ENCODE measurements around the gene ZNG1E.
"Not testable (repeated sequence)": the region's sequence is repeated elsewhere in the genome, so short reads cannot be mapped to it uniquely, and the experiment has no call there.

Gene ZNG1E

GRCh38 chr9:65675589-65676021, at the start of gene ZNG1E:
ZNG1E (plus strand) TSS chr9:65675928; CDS start chr9:65675977, 49 bp downstream.
- DNase-seq (ENCODE audit: low spot score) = peak; percentile 39

GRCh38 chr9:65673579-65673978, 2.1 kb upstream of the ZNG1E start:
- not testable (repeated sequence) for DNase-seq (ENCODE audit: low spot score)

GRCh38 chr9:65675018-65675417, 710 bp upstream of the ZNG1E start:
- DNase-seq (ENCODE audit: low spot score) = peak; percentile 1

GRCh38 chr9:65676389-65676788, 661 bp downstream of the ZNG1E start:
- DNase-seq (ENCODE audit: low spot score) = not testable (repeated sequence)

- DNase-seq (ENCODE audit: low spot score) = not testable (repeated sequence)
Observed at GRCh38 chr9:65678533-65678932, 2.8 kb downstream of the ZNG1E start.

- DNase-seq (ENCODE audit: low spot score) = not testable (repeated sequence)
Observed at GRCh38 chr9:65703550-65703949, 27.8 kb downstream of the ZNG1E start.

GRCh38 chr9:65714445-65714844, 38.7 kb downstream of the ZNG1E start:
- DNase-seq (ENCODE audit: low spot score) = not testable (repeated sequence)

GRCh38 chr9:65737096-65737564, 61.4 kb downstream of the ZNG1E start, which contains the start of gene FOXD4L4:
FOXD4L4 (plus strand) TSS chr9:65737146; CDS start chr9:65737146, 0 bp downstream.
- not testable (repeated sequence) for DNase-seq (ENCODE audit: low spot score)

- DNase-seq (ENCODE audit: low spot score) = not testable (repeated sequence)
Observed at GRCh38 chr9:65738133-65738532, 62.4 kb downstream of the ZNG1E start.

All from hematopoietic multipotent progenitor cell treated with erythropoietin and hydrocortisone succinate and interleukin-3 and kit ligand, for 15 days (in vitro differentiated cells).